Cardiac ventricle fibroblast (primary cell): ENCODE results near the gene FUT6. TPM values are rescaled to one million over a fixed set of nuclear protein-coding genes. Genes with fewer than 3 reads are reported as not detected.

ENCODE experiments used
- total RNA-seq: library from RNA; depleted of rRNA; stranded (reverse); fragments of >200 nt; gene quantifications from 2 replicates; pipeline ENCODE4 v1.2.3, GENCODE V29; 2015

The FUT6 gene
- not detected in 2 replicates for total RNA-seq

GRCh38 chr19:5839065-5840017, at the start of gene FUT6:
FUT6 (minus strand) TSS chr19:5839702; CDS start chr19:5832567, 7,135 bp downstream.

GRCh38 chr19:5851302-5851701, 11.8 kb upstream of the FUT6 start, which contains the start of gene FUT3:
FUT3 (minus strand) TSS chr19:5851449.

GRCh38 chr19:5804516-5805461, 34.7 kb downstream of the FUT6 start, which contains the start of gene NRTN:
NRTN (plus strand) TSS chr19:5805067; CDS start chr19:5824166, 19,099 bp downstream.

GRCh38 chr19:5790559-5791520, 48.7 kb downstream of the FUT6 start, which contains the start of gene DUS3L:
DUS3L (minus strand) TSS chr19:5791163; CDS start chr19:5791141, 22 bp downstream.

GRCh38 chr19:5784581-5785147, 54.8 kb downstream of the FUT6 start, which contains the start of gene PRR22:
PRR22 (minus strand) TSS chr19:5784746; CDS start chr19:5784660, 86 bp downstream.

Other genes starting within 250 kb of the FUT6 start
- gene SAFB2, start 216.9 kb downstream of the FUT6 start, total RNA-seq = 16.4 and 19.1 TPM in 2 replicates
- gene SAFB, start 216.6 kb downstream of the FUT6 start, total RNA-seq = 36.5 and 41.9 TPM in 2 replicates
- gene MICOS13, start 159.2 kb downstream of the FUT6 start, total RNA-seq = 59.8 and 64.2 TPM in 2 replicates
- gene HSD11B1L, start 158.7 kb downstream of the FUT6 start, total RNA-seq = 10.9 and 16.2 TPM in 2 replicates
- gene RPL36, start 149.4 kb downstream of the FUT6 start, total RNA-seq = 1,291 and 1,389 TPM in 2 replicates
- gene LONP1, start 119.6 kb downstream of the FUT6 start, total RNA-seq = 41.5 and 78.2 TPM in 2 replicates
- gene CATSPERD, start 119.1 kb downstream of the FUT6 start, total RNA-seq = not detected in 2 replicates
- gene PRR22, start 55.0 kb downstream of the FUT6 start, total RNA-seq = 0.37 and 0.98 TPM in 2 replicates
- 19.7 and 24.7 TPM in 2 replicates for gene DUS3L, start 48.5 kb downstream of the FUT6 start, total RNA-seq
- not detected in 2 replicates for gene NRTN, start 34.6 kb downstream of the FUT6 start, total RNA-seq
- gene FUT3, start 11.7 kb upstream of the FUT6 start, total RNA-seq = not detected in 2 replicates
- gene FUT5, start 30.8 kb upstream of the FUT6 start, total RNA-seq = not detected in 2 replicates
- 257 and 297 TPM in 2 replicates for gene NDUFA11, start 64.1 kb upstream of the FUT6 start, total RNA-seq
- 3.0 and 5.4 TPM in 2 replicates for gene VMAC, start 65.2 kb upstream of the FUT6 start, total RNA-seq
- 1.7 and 4.1 TPM in 2 replicates for gene CAPS, start 74.6 kb upstream of the FUT6 start, total RNA-seq
- 58.0 and 71.1 TPM in 2 replicates for gene RANBP3, start 138.4 kb upstream of the FUT6 start, total RNA-seq